Liver (tissue), 9 donors: Measurements from ENCODE around the gene LYPD8. TPM values are rescaled to one million over a fixed set of nuclear protein-coding genes. Genes with fewer than 3 reads are reported as not detected.

ENCODE experiments used
- DNase-seq: peaks from one replicate; pipeline ENCODE4 v3.0.0-alpha.2; 2017; ENCODE audit warnings: low spot score
- H3K27ac ChIP-seq, 2 donors: one replicate each; pipeline ENCODE4 v1.7.0; 2013; ENCODE audit warnings: inconsistent platforms in 2 of 2, low read length in 2 of 2, control low read depth in 1 of 2, low read depth in 1 of 2, mild to moderate bottlenecking in 1 of 2
- H3K27me3 ChIP-seq, 4 donors: one replicate each; pipeline versions ENCODE4 v1.6.1 to v1.7.0; 2013; ENCODE audit warnings: low read length in 3 of 4, inconsistent platforms in 1 of 4, mild to moderate bottlenecking in 1 of 4, moderate library complexity in 1 of 4; ENCODE audit not compliant: control insufficient read depth in 4 of 4, insufficient read depth in 4 of 4
- H3K36me3 ChIP-seq, 4 donors: one replicate each; pipeline versions ENCODE4 v1.6.1 to v1.7.0; 2013; ENCODE audit warnings: low read length in 3 of 4, mild to moderate bottlenecking in 3 of 4, low read depth in 1 of 4, moderate library complexity in 1 of 4; ENCODE audit not compliant: control insufficient read depth in 4 of 4, insufficient read depth in 3 of 4
- H3K4me1 ChIP-seq, 4 donors: one replicate each; pipeline versions ENCODE4 v1.6.1 to v1.7.0; 2013; ENCODE audit warnings: low read length in 3 of 4, mild to moderate bottlenecking in 3 of 4, moderate library complexity in 1 of 4; ENCODE audit not compliant: control insufficient read depth in 4 of 4, insufficient read depth in 4 of 4
- H3K4me3 ChIP-seq, 3 donors: one replicate each; pipeline versions ENCODE4 v1.6.1 to v1.7.0; 2013; ENCODE audit warnings: low read length in 3 of 3, control low read depth in 1 of 3, low read depth in 1 of 3, mild to moderate bottlenecking in 1 of 3
- H3K9ac ChIP-seq, 2 donors: one replicate each; pipeline ENCODE4 v1.7.0; 2013; ENCODE audit warnings: low read length in 2 of 2, mild to moderate bottlenecking in 2 of 2, moderate library complexity in 2 of 2, control low read depth in 1 of 2, low read depth in 1 of 2
- H3K9me3 ChIP-seq, 4 donors: one replicate each; pipeline versions ENCODE4 v1.6.1 to v1.7.0; 2013; ENCODE audit warnings: low read length in 3 of 4; ENCODE audit not compliant: control insufficient read depth in 4 of 4
- CTCF ChIP-seq: fragments of 150-350 bp; IDR thresholded peaks from 2 replicates; pipeline ENCODE4 v1.5.1; 2017; ENCODE audit warnings: improper control_type of control experiment, low read depth, low read length; ENCODE audit not compliant: missing input control
- EGR1 ChIP-seq, 2 donors: IDR thresholded peaks; 2 replicates each; pipeline ENCODE4 v1.6.1; 2016 to 2018; ENCODE audit warnings: antibody characterized with exemption in 2 of 2, low read depth in 2 of 2
- FOXA1 ChIP-seq: IDR thresholded peaks from 2 replicates; pipeline ENCODE4 v1.6.1; 2016; ENCODE audit warnings: antibody characterized with exemption
- FOXA2 ChIP-seq: IDR thresholded peaks from 2 replicates; pipeline ENCODE4 v1.6.1; 2016; ENCODE audit warnings: antibody characterized with exemption
- GABPA ChIP-seq, 2 donors: IDR thresholded peaks in 1 of 2; conservative IDR thresholded peaks in 1 of 2; 2 replicates each; pipeline ENCODE4 v1.6.1; 2016; ENCODE audit warnings: antibody characterized with exemption in 2 of 2, mild to moderate bottlenecking in 1 of 2, moderate library complexity in 1 of 2
- HNF4A ChIP-seq, 2 donors: conservative IDR thresholded peaks; 2 replicates each; pipeline ENCODE4 v1.6.1; 2016; ENCODE audit warnings: antibody characterized with exemption in 2 of 2, mild to moderate bottlenecking in 2 of 2
- HNF4G ChIP-seq: IDR thresholded peaks from 2 replicates; pipeline ENCODE4 v1.6.1; 2016; ENCODE audit warnings: antibody characterized with exemption
- JUND ChIP-seq, 2 donors: IDR thresholded peaks; 2 replicates each; pipeline ENCODE4 v1.6.1; 2016; ENCODE audit warnings: antibody characterized with exemption in 2 of 2
- NR2F2 ChIP-seq: IDR thresholded peaks from 2 replicates; pipeline ENCODE4 v1.6.1; 2016; ENCODE audit warnings: antibody characterized with exemption
- RAD21 ChIP-seq, 2 donors: IDR thresholded peaks; 2 replicates each; pipeline ENCODE4 v1.6.1; 2016; ENCODE audit warnings: antibody characterized with exemption in 2 of 2, mild to moderate bottlenecking in 2 of 2
- RXRA ChIP-seq, 2 donors: IDR thresholded peaks; 2 replicates each; pipeline ENCODE4 v1.6.1; 2017 to 2018; ENCODE audit warnings: antibody characterized with exemption in 2 of 2, mild to moderate bottlenecking in 1 of 2
- SP1 ChIP-seq: IDR thresholded peaks from 2 replicates; pipeline ENCODE4 v1.6.1; 2018; ENCODE audit warnings: antibody characterized with exemption, mild to moderate bottlenecking
- TAF1 ChIP-seq: conservative IDR thresholded peaks from 2 replicates; pipeline ENCODE4 v1.6.1; 2016; ENCODE audit warnings: antibody characterized with exemption, mild to moderate bottlenecking
- YY1 ChIP-seq: IDR thresholded peaks from 2 replicates; pipeline ENCODE4 v1.6.1; 2016; ENCODE audit warnings: antibody characterized with exemption, mild to moderate bottlenecking
- ZBTB33 ChIP-seq: IDR thresholded peaks from 2 replicates; pipeline ENCODE4 v1.6.1; 2016; ENCODE audit warnings: antibody characterized with exemption
- WGBS: extraction: QIAGEN DNeasy Blood & Tissue Kit; methylation state at CpG from one replicate; pipeline ENCODE4 v1.1.7; 2013; 5-methylcytosine and 5-hydroxymethylcytosine counted together
- polyA plus RNA-seq, 2 donors: library from polyadenylated mRNA; stranded (reverse) in 1 of 2; unstranded in 1 of 2; fragments of 200-250 nt in 1 of 2; fragments of >200 nt in 1 of 2; fragmentation: Nextera tagmentation in 1 of 2; extraction: Ambion mirVana in 1 of 2; gene quantifications; one replicate each; pipeline versions ENCODE4 v1.2.1 to v1.2.3, GENCODE V29; 2013 to 2015
- total RNA-seq, 2 donors: library from RNA; depleted of rRNA; stranded (reverse); fragments of >200 nt; gene quantifications; one replicate each; pipeline ENCODE4 v1.2.3, GENCODE V29; 2014
- TF ChIP-seq, protein P1 (sequence below): IDR thresholded peaks from 2 replicates; pipeline ENCODE4 v1.6.1; 2016; ENCODE audit warnings: antibody characterized with exemption
- TF ChIP-seq, protein P2 (sequence below): IDR thresholded peaks from 2 replicates; pipeline ENCODE4 v1.6.1; 2016; ENCODE audit warnings: antibody characterized with exemption, mild to moderate bottlenecking
- TF ChIP-seq, protein P3 (sequence below): IDR thresholded peaks from 2 replicates; pipeline ENCODE4 v1.6.1; 2016; ENCODE audit warnings: antibody characterized with exemption
- donor health status: healthy.
- donor health status: healthy.
- donor health status: healthy.
- donor health status: healthy.
- donor health status: healthy.

Gene LYPD8
- total and polyA plus RNA-seq, 4 donors: not detected

DNA sequence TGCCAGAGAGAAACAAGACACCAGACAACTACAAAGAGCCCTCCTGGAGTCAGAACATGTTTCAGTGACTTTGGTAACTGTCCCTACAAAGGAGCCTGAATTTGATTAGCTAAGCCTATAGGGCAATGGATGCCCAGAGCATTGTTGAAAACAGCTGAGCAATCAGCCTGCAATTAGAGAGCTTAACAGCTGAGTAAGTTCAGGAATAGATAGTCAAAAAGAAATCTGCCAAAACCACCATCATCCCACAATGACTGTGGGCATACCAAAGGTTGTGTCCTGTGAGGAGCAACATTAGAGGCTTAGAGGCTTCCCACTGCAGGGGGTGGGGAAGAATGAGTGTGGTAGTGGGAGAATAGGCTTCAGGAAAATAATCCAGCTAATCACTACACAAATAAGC lies 38.0 kb upstream of the LYPD8 start:
- Histone ChIP-seq H3K4me1 (peaks cover 0 to 4% (median 0%) of the 10 kb centered on the region in 4 donors), H3K27me3 (no peaks in the 10 kb centered on the region), H3K9me3 (no peaks in the 10 kb centered on the region), H3K36me3 (no peaks in the 10 kb centered on the region), H3K27ac (no peak overlapping the region), H3K9ac (no peak overlapping the region), H3K4me3 (no peak overlapping the region)
- DNase-seq: peak; percentile 4
- no peak for TF ChIP-seq RAD21 (IDR thresholded peaks at IDR 0.05)
- no peak for TF ChIP-seq FOXA2
- TF ChIP-seq HNF4A (conservative IDR thresholded peaks at IDR 0.05): no peak
- no peak for TF ChIP-seq TAF1
- TF ChIP-seq CTCF: no peak
- TF ChIP-seq GABPA (IDR thresholded peaks at IDR 0.05 in 1 of 2, conservative IDR thresholded peaks at IDR 0.05 in 1 of 2): no peak
- TF ChIP-seq SP1: no peak
- TF ChIP-seq NR2F2: no peak
- no peak for TF ChIP-seq EGR1 (IDR thresholded peaks at IDR 0.05; ENCODE audit: low read depth in 2 of 2)
- no peak for TF ChIP-seq HNF4G
- TF ChIP-seq, protein P1, sequence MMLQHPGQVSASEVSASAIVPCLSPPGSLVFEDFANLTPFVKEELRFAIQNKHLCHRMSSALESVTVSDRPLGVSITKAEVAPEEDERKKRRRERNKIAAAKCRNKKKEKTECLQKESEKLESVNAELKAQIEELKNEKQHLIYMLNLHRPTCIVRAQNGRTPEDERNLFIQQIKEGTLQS: no peak
- TF ChIP-seq FOXA1: no peak
- no peak for TF ChIP-seq YY1
- TF ChIP-seq, protein P2, sequence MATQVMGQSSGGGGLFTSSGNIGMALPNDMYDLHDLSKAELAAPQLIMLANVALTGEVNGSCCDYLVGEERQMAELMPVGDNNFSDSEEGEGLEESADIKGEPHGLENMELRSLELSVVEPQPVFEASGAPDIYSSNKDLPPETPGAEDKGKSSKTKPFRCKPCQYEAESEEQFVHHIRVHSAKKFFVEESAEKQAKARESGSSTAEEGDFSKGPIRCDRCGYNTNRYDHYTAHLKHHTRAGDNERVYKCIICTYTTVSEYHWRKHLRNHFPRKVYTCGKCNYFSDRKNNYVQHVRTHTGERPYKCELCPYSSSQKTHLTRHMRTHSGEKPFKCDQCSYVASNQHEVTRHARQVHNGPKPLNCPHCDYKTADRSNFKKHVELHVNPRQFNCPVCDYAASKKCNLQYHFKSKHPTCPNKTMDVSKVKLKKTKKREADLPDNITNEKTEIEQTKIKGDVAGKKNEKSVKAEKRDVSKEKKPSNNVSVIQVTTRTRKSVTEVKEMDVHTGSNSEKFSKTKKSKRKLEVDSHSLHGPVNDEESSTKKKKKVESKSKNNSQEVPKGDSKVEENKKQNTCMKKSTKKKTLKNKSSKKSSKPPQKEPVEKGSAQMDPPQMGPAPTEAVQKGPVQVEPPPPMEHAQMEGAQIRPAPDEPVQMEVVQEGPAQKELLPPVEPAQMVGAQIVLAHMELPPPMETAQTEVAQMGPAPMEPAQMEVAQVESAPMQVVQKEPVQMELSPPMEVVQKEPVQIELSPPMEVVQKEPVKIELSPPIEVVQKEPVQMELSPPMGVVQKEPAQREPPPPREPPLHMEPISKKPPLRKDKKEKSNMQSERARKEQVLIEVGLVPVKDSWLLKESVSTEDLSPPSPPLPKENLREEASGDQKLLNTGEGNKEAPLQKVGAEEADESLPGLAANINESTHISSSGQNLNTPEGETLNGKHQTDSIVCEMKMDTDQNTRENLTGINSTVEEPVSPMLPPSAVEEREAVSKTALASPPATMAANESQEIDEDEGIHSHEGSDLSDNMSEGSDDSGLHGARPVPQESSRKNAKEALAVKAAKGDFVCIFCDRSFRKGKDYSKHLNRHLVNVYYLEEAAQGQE: no peak
- TF ChIP-seq, protein P3, sequence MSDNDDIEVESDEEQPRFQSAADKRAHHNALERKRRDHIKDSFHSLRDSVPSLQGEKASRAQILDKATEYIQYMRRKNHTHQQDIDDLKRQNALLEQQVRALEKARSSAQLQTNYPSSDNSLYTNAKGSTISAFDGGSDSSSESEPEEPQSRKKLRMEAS: no peak
- TF ChIP-seq ZBTB33: no peak

GRCh38 chr1:248792342-248792741 lies 36.8 kb upstream of the LYPD8 start:
- Histone ChIP-seq H3K4me3 (no peak overlapping the region), H3K4me1 (peaks cover 0 to 4% (median 0%) of the 10 kb centered on the region in 4 donors), H3K36me3 (no peaks in the 10 kb centered on the region), H3K9me3 (no peaks in the 10 kb centered on the region), H3K27me3 (no peaks in the 10 kb centered on the region), H3K9ac (no peak overlapping the region), H3K27ac (no peak overlapping the region)
- DNase-seq: peak; percentile 10
- 83% methylated on average over 5 of the region's 5 CpGs for WGBS
- TF ChIP-seq HNF4A (conservative IDR thresholded peaks at IDR 0.05) (no peak), RAD21 (IDR thresholded peaks at IDR 0.05) (no peak), NR2F2 (no peak), FOXA1 (no peak), ZBTB33 (no peak), YY1 (no peak), GABPA (IDR thresholded peaks at IDR 0.05 in 1 of 2, conservative IDR thresholded peaks at IDR 0.05 in 1 of 2) (no peak), SP1 (no peak), EGR1 (IDR thresholded peaks at IDR 0.05; ENCODE audit: low read depth in 2 of 2) (no peak), FOXA2 (no peak), JUND (IDR thresholded peaks at IDR 0.05) (no peak), RXRA (IDR thresholded peaks at IDR 0.05) (no peak)
- TF ChIP-seq, protein P3: no peak
- TF ChIP-seq, protein P1: no peak
